Activated CD4-positive, alpha-beta T cell treated with anti-CD3 and anti-CD28 coated beads, Interleukin-10, Interleukin-2, amounts not matched to agents 100 ng/mL and 50 ng/mL, durations not matched to agents 16 hours and 8 hours (primary cell): Measurements from ENCODE around the gene BAHCC1.

ENCODE experiments used
- DNase-seq: peaks from one replicate; pipeline ENCODE4 v3.0.0-alpha.2; 2020

The BAHCC1 gene

GRCh38 chr17:81368161-81369022 lies 26.9 kb upstream of the BAHCC1 start:
- DNase-seq, result no peak

- no peak for DNase-seq
Observed at GRCh38 chr17:81370294-81370693, 25.0 kb upstream of the BAHCC1 start.

GRCh38 chr17:81371910-81372760 lies 23.1 kb upstream of the BAHCC1 start:
- no peak for DNase-seq

GRCh38 chr17:81373536-81374160 lies 21.6 kb upstream of the BAHCC1 start:
- DNase-seq, result no peak

GRCh38 chr17:81374890-81375289 lies 20.4 kb upstream of the BAHCC1 start:
- DNase-seq, result no peak

- no peak for DNase-seq
Observed at GRCh38 chr17:81376946-81377714, 18.1 kb upstream of the BAHCC1 start.

GRCh38 chr17:81378941-81379511 lies 16.2 kb upstream of the BAHCC1 start:
- no peak for DNase-seq

GRCh38 chr17:81379523-81379942 lies 15.7 kb upstream of the BAHCC1 start:
- no peak for DNase-seq

GRCh38 chr17:81380131-81380530 lies 15.1 kb upstream of the BAHCC1 start:
- no peak for DNase-seq

- no peak for DNase-seq
Observed at GRCh38 chr17:81380666-81381518, 14.4 kb upstream of the BAHCC1 start.

- DNase-seq, result no peak
Observed at GRCh38 chr17:81381632-81382577, 13.4 kb upstream of the BAHCC1 start.

- DNase-seq, result no peak
Observed at GRCh38 chr17:81382851-81383250, 12.4 kb upstream of the BAHCC1 start.

- no peak for DNase-seq
Observed at GRCh38 chr17:81383504-81384421, 11.5 kb upstream of the BAHCC1 start.

GRCh38 chr17:81384929-81385319 lies 10.3 kb upstream of the BAHCC1 start:
- no peak for DNase-seq

GRCh38 chr17:81385320-81386111 lies 9.7 kb upstream of the BAHCC1 start:
- DNase-seq, result no peak

- no peak for DNase-seq
Observed at GRCh38 chr17:81386141-81386645, 9.1 kb upstream of the BAHCC1 start.

GRCh38 chr17:81386646-81387099 lies 8.6 kb upstream of the BAHCC1 start:
- no peak for DNase-seq
